ENCODE results near the gene MAPK14. TPM values are rescaled to one million over a fixed set of nuclear protein-coding genes. Genes with fewer than 3 reads are reported as not detected.
"Not testable (repeated sequence)": the region's sequence is repeated elsewhere in the genome, so short reads cannot be mapped to it uniquely, and the experiment has no call there.

Gene MAPK14
- total RNA-seq, 1 donor from 2014 or later, result 37.3 TPM

GRCh38 chr6:36123270-36124139 lies 95.9 kb downstream of the MAPK14 start:
- H3K27ac ChIP-seq, result no peak overlapping the region
- no peaks in the 10 kb centered on the region for H3K27me3 ChIP-seq
- peak; percentile 68 to 75 (median 72) for TF ChIP-seq CTCF (IDR thresholded peaks at IDR 0.05)
- no peak overlapping the region for H3K4me3 ChIP-seq
- H3K9me3 ChIP-seq, result no peaks in the 10 kb centered on the region
- peaks cover 0 to 4% of the 10 kb centered on the region in 2 donors for H3K4me1 ChIP-seq
- DNase-seq (ENCODE audit: low spot score in 2 of 2), result peak; percentile 50 to 90
- H3K36me3 ChIP-seq, result no peaks in the 10 kb centered on the region
- intact Hi-C loops (cut with DNase I), result loop anchor here (1.0 to 5.0 kb wide), 2 partner anchors 73 to 239 kb away; partner anchors contain the start of gene BRPF3

- not testable (repeated sequence) for H3K27me3 ChIP-seq; DNase-seq (ENCODE audit: low spot score in 2 of 2); H3K9me3 ChIP-seq; H3K36me3 ChIP-seq; H3K4me3 ChIP-seq; H3K27ac ChIP-seq; H3K4me1 ChIP-seq
- intact Hi-C loops (cut with DNase I), result loop anchor here (5.0 kb wide), 1 partner anchor 238 kb away; no protein-coding TSS in a partner anchor
Observed at GRCh38 chr6:36124346-36124745, 96.7 kb downstream of the MAPK14 start.

- no peak for TF ChIP-seq CTCF (IDR thresholded peaks at IDR 0.05)
- Histone ChIP-seq H3K4me3 (no peak overlapping the region), H3K27ac (no peak overlapping the region), H3K27me3 (no peaks in the 10 kb centered on the region), H3K4me1 (peaks cover 0 to 5% of the 10 kb centered on the region in 2 donors), H3K9me3 (no peaks in the 10 kb centered on the region), H3K36me3 (no peaks in the 10 kb centered on the region)
- DNase-seq (ENCODE audit: low spot score in 2 of 2), result no peak
- intact Hi-C loops (cut with DNase I), result loop anchor here (5.0 kb wide), 1 partner anchor 237 kb away; no protein-coding TSS in a partner anchor
Observed at GRCh38 chr6:36124881-36125280, 97.3 kb downstream of the MAPK14 start.

- DNase-seq (ENCODE audit: low spot score in 2 of 2), result no peak
- H3K36me3 ChIP-seq, result no peaks in the 10 kb centered on the region
- TF ChIP-seq CTCF (IDR thresholded peaks at IDR 0.05), result no peak
- H3K27ac ChIP-seq, result no peak overlapping the region
- H3K27me3 ChIP-seq, result no peaks in the 10 kb centered on the region
- intact Hi-C loops (cut with DNase I), result no loop called here
- no peaks in the 10 kb centered on the region for H3K9me3 ChIP-seq
- H3K4me3 ChIP-seq, result no peak overlapping the region
- peaks cover 0 to 8% of the 10 kb centered on the region in 2 donors for H3K4me1 ChIP-seq
Observed at GRCh38 chr6:36125575-36125974, 98.0 kb downstream of the MAPK14 start.

- no peaks in the 10 kb centered on the region for H3K9me3 ChIP-seq
- no peak overlapping the region for H3K4me3 ChIP-seq
- H3K27me3 ChIP-seq, result no peaks in the 10 kb centered on the region
- H3K27ac ChIP-seq, result no peak overlapping the region
- H3K4me1 ChIP-seq, result peaks cover 0 to 8% of the 10 kb centered on the region in 2 donors
- peak in 1 of 2 donors; percentile 52 for DNase-seq (ENCODE audit: low spot score in 2 of 2)
- no peak for TF ChIP-seq CTCF (IDR thresholded peaks at IDR 0.05)
- intact Hi-C loops (cut with DNase I), result no loop called here
- H3K36me3 ChIP-seq, result no peaks in the 10 kb centered on the region
Observed at GRCh38 chr6:36126121-36126520, 98.5 kb downstream of the MAPK14 start.
